HG03095 (cell line): Measurements from ENCODE around the gene CD320.
"Not testable (repeated sequence)": the region's sequence is repeated elsewhere in the genome, so short reads cannot be mapped to it uniquely, and the experiment has no call there.

Source experiments
- ATAC-seq: cut with Tn5 transposase; IDR thresholded peaks from one replicate; pipeline ENCODE4 v1.9.1; 2021; ENCODE audit warnings: moderate library complexity; ENCODE audit not compliant: unreplicated experiment

CD320 gene

GRCh38 chr19:8310342-8311055 is 2.3 kb upstream of the CD320 start:
- ATAC-seq = no peak

GRCh38 chr19:8308891-8309291 is 733 bp upstream of the CD320 start:
- no peak for ATAC-seq

- ATAC-seq = no peak
Observed at GRCh38 chr19:8307400-8307964, 676 bp downstream of the CD320 start.

GRCh38 chr19:8306235-8307054 is 1.7 kb downstream of the CD320 start:
- no peak for ATAC-seq

GRCh38 chr19:8305798-8306197 is 2.4 kb downstream of the CD320 start:
- ATAC-seq = no peak

- ATAC-seq = no peak
Observed at GRCh38 chr19:8304841-8305621, 3.1 kb downstream of the CD320 start.

GRCh38 chr19:8302734-8303133 is 5.4 kb downstream of the CD320 start:
- ATAC-seq = no peak

- no peak for ATAC-seq
Observed at GRCh38 chr19:8302357-8302691, 5.8 kb downstream of the CD320 start.

- ATAC-seq = not testable (repeated sequence)
Observed at GRCh38 chr19:8291337-8291736, 16.8 kb downstream of the CD320 start.

- not testable (repeated sequence) for ATAC-seq
Observed at GRCh38 chr19:8276508-8276907, 31.6 kb downstream of the CD320 start.

- no peak for ATAC-seq
Observed at GRCh38 chr19:8269724-8270123, 38.4 kb downstream of the CD320 start.

- ATAC-seq = no peak
Observed at GRCh38 chr19:8265872-8266271, 42.3 kb downstream of the CD320 start.

- ATAC-seq = not testable (repeated sequence)
Observed at GRCh38 chr19:8264248-8264647, 43.9 kb downstream of the CD320 start.

GRCh38 chr19:8262431-8262830 is 45.7 kb downstream of the CD320 start:
- no peak for ATAC-seq

GRCh38 chr19:8261881-8262280 is 46.3 kb downstream of the CD320 start:
- ATAC-seq = no peak

GRCh38 chr19:8261347-8261746 is 46.8 kb downstream of the CD320 start:
- ATAC-seq = no peak

- no peak for ATAC-seq
Observed at GRCh38 chr19:8259922-8260247, 48.3 kb downstream of the CD320 start.

GRCh38 chr19:8259142-8259921 is 48.8 kb downstream of the CD320 start:
- ATAC-seq = no peak

GRCh38 chr19:8257052-8257443 is 51.1 kb downstream of the CD320 start:
- ATAC-seq = no peak

GRCh38 chr19:8256276-8257051 is 51.7 kb downstream of the CD320 start:
- ATAC-seq = no peak
